H1 (cell line): ENCODE measurements around the gene CKAP4. TPM values are rescaled to one million over a fixed set of nuclear protein-coding genes. Genes with fewer than 3 reads are reported as not detected.

Experiments used
- CTCF ChIA-PET: fragments of 300-600 bp; sonication (Branson Sonifier 250); formaldehyde crosslinking; loops from one replicate; lab custom pipeline; 2021; ENCODE audit not compliant: partially characterized antibody; lab: Charles Lee
- POLR2A ChIA-PET: fragments of 300-600 bp; sonication (Branson Sonifier 250); formaldehyde crosslinking; loops from one replicate; lab custom pipeline; 2021; ENCODE audit warnings: inconsistent platforms; ENCODE audit not compliant: partially characterized antibody; lab: Charles Lee
- DNase-seq, 2 experiments: peaks; one replicate each; pipeline versions ENCODE4 v3.0.0 to v3.0.0-alpha.2; 2010 to 2022; ENCODE audit warnings: low spot score in 2 of 2, low read depth in 1 of 2, mixed read lengths in 1 of 2
- FAIRE-seq: peaks from 2 replicates; lab custom pipeline; 2011; peaks lifted over from hg19 to GRCh38; lab: Jason Lieb, UNC
- H2AFZ ChIP-seq: 2 replicates; pipeline ENCODE4 v1.8.1; 2012; ENCODE audit warnings: low read length, inconsistent platforms
- H2AK5ac ChIP-seq: 2 replicates; pipeline ENCODE4 v1.6.1; 2013; ENCODE audit warnings: low read depth, low read length
- H2BK120ac ChIP-seq: replicated peaks from 2 replicates; pipeline ENCODE3; 2013; ENCODE audit warnings: low read depth, low read length, inconsistent platforms
- H2BK12ac ChIP-seq: 2 replicates; pipeline ENCODE4 v1.6.1; 2013; ENCODE audit warnings: low read depth, low read length
- H2BK15ac ChIP-seq: 2 replicates; pipeline ENCODE4 v1.6.1; 2013; ENCODE audit warnings: low read length
- H2BK20ac ChIP-seq: 2 replicates; pipeline ENCODE4 v1.6.1; 2013; ENCODE audit warnings: low read length
- H2BK5ac ChIP-seq: 2 replicates; pipeline ENCODE4 v1.6.1; 2013; ENCODE audit warnings: low read depth, low read length
- H3K14ac ChIP-seq: 2 replicates; pipeline ENCODE4 v1.6.1; 2013; ENCODE audit warnings: inconsistent platforms; ENCODE audit not compliant: insufficient read length
- H3K18ac ChIP-seq: 2 replicates; pipeline ENCODE4 v1.6.1; 2013; ENCODE audit warnings: low read length; ENCODE audit errors: extremely low read depth
- H3K23ac ChIP-seq: 2 replicates; pipeline ENCODE4 v1.6.1; 2013; ENCODE audit warnings: inconsistent platforms; ENCODE audit not compliant: insufficient read length
- H3K23me2 ChIP-seq: 2 replicates; pipeline ENCODE4 v1.6.1; 2013; ENCODE audit warnings: low read depth, low read length
- H3K27ac ChIP-seq: 2 replicates; pipeline ENCODE4 v1.6.1; 2011; ENCODE audit warnings: low read depth, low read length, inconsistent platforms
- H3K27me3 ChIP-seq, 4 experiments: replicated peaks in 1 of 4; 1 replicate in 1 of 4; 2 replicates in 3 of 4; pipeline versions ENCODE4 v1.6.1 to v1.8.1; 2011 to 2013; ENCODE audit warnings: low read length in 3 of 4, mild to moderate bottlenecking in 3 of 4, inconsistent platforms in 2 of 4, mixed read lengths in 2 of 4, moderate library complexity in 1 of 4; ENCODE audit not compliant: control insufficient read depth in 3 of 4, insufficient read depth in 3 of 4; ENCODE audit errors: extremely low read depth in 1 of 4
- H3K36me3 ChIP-seq, 4 experiments: 2 replicates each; pipeline versions ENCODE4 v1.6.1 to v1.8.1; 2011 to 2013; ENCODE audit warnings: mild to moderate bottlenecking in 4 of 4, low read length in 3 of 4, moderate library complexity in 2 of 4, control low read depth in 1 of 4, inconsistent platforms in 1 of 4; ENCODE audit not compliant: insufficient read depth in 4 of 4, control insufficient read depth in 2 of 4
- H3K4ac ChIP-seq: replicated peaks from 2 replicates; pipeline ENCODE3; 2013; ENCODE audit warnings: low read length, low read depth, mixed read lengths, inconsistent platforms; ENCODE audit not compliant: insufficient read length
- H3K4me1 ChIP-seq, 4 experiments: replicated peaks in 1 of 4; 1 replicate in 1 of 4; 2 replicates in 3 of 4; pipeline versions ENCODE4 v1.6.1 to v1.8.1; 2011 to 2013; ENCODE audit warnings: low read length in 3 of 4, inconsistent platforms in 2 of 4, mixed read lengths in 1 of 4; ENCODE audit not compliant: insufficient read depth in 4 of 4, control insufficient read depth in 3 of 4
- H3K4me2 ChIP-seq, 2 experiments: 2 replicates each; pipeline versions ENCODE4 v1.6.1 to v1.8.1; 2011 to 2013; ENCODE audit warnings: low read depth in 2 of 2, low read length in 2 of 2, control low read depth in 1 of 2, inconsistent platforms in 1 of 2, mild to moderate bottlenecking in 1 of 2; ENCODE audit not compliant: insufficient read depth in 1 of 2
- H3K4me3 ChIP-seq, 4 experiments: fragments of 200-600, 300-600 bp in 1 of 4; sonication (generic), shearing (Covaris generic), sonication (Bioruptor Twin) in 1 of 4; 2 replicates each; pipeline versions ENCODE4 v1.5.1 to v1.8.1; 2011 to 2016; ENCODE audit warnings: low read length in 4 of 4, low read depth in 3 of 4, control low read depth in 2 of 4, inconsistent platforms in 2 of 4, mild to moderate bottlenecking in 2 of 4, mixed read lengths in 1 of 4, moderate library complexity in 1 of 4; ENCODE audit not compliant: insufficient read depth in 2 of 4; ENCODE audit errors: extremely low read depth in 1 of 4
- H3K56ac ChIP-seq: replicated peaks from 2 replicates; pipeline ENCODE3; 2013; ENCODE audit warnings: low read depth, mild to moderate bottlenecking, mixed read lengths, low read length, inconsistent platforms; ENCODE audit not compliant: insufficient read length
- H3K79me1 ChIP-seq: 2 replicates; pipeline ENCODE4 v1.6.1; 2013; ENCODE audit warnings: low read depth, low read length, control low read depth
- H3K79me2 ChIP-seq, 2 experiments: 2 replicates each; pipeline versions ENCODE4 v1.6.1 to v1.8.1; 2012 to 2013; ENCODE audit warnings: low read length in 2 of 2, mild to moderate bottlenecking in 2 of 2, inconsistent platforms in 1 of 2; ENCODE audit not compliant: insufficient read depth in 2 of 2, control insufficient read depth in 1 of 2
- H3K9ac ChIP-seq, 4 experiments: replicated peaks in 1 of 4; 1 replicate in 1 of 4; 2 replicates in 3 of 4; pipeline versions ENCODE4 v1.6.1 to v1.8.1; 2011 to 2013; ENCODE audit warnings: low read depth in 3 of 4, low read length in 3 of 4, control low read depth in 2 of 4, mild to moderate bottlenecking in 2 of 4, moderate library complexity in 2 of 4, inconsistent platforms in 1 of 4; ENCODE audit errors: extremely low read depth in 1 of 4
- H3K9me3 ChIP-seq, 2 experiments: 2 replicates each; pipeline versions ENCODE4 v1.6.1 to v1.8.1; 2012 to 2013; ENCODE audit warnings: mild to moderate bottlenecking in 2 of 2, moderate library complexity in 2 of 2, control low read depth in 1 of 2, inconsistent platforms in 1 of 2, low read depth in 1 of 2, low read length in 1 of 2, mixed read lengths in 1 of 2; ENCODE audit not compliant: insufficient read depth in 2 of 2
- H4K20me1 ChIP-seq, 2 experiments: replicated peaks in 1 of 2; 2 replicates each; pipeline versions ENCODE3 to v1.8.1; 2011 to 2013; ENCODE audit warnings: inconsistent platforms in 2 of 2, low read length in 2 of 2, mild to moderate bottlenecking in 1 of 2; ENCODE audit not compliant: insufficient read depth in 2 of 2, control insufficient read depth in 1 of 2
- H4K5ac ChIP-seq: 2 replicates; pipeline ENCODE4 v1.6.1; 2013; ENCODE audit warnings: low read length, low read depth, mixed read lengths, inconsistent platforms; ENCODE audit not compliant: insufficient read length
- H4K8ac ChIP-seq: 2 replicates; pipeline ENCODE4 v1.8.0; 2013; ENCODE audit warnings: mild to moderate bottlenecking, moderate library complexity, low read length, inconsistent platforms; ENCODE audit not compliant: insufficient read depth; ENCODE audit errors: extremely low read depth
- H4K91ac ChIP-seq: replicated peaks from 2 replicates; pipeline ENCODE3; 2013; ENCODE audit warnings: low read length, mixed read lengths, inconsistent platforms; ENCODE audit not compliant: insufficient read length
- ATF2 ChIP-seq: IDR thresholded peaks from 2 replicates; pipeline ENCODE4 v1.6.1; 2012; ENCODE audit warnings: low read length, inconsistent platforms
- BACH1 ChIP-seq: IDR thresholded peaks from 2 replicates; pipeline ENCODE4 v1.6.1; 2012; ENCODE audit warnings: low read length, improper control_type of control experiment
- BRCA1 ChIP-seq: IDR thresholded peaks from 2 replicates; pipeline ENCODE4 v1.6.1; 2012; ENCODE audit warnings: low read depth, low read length, improper control_type of control experiment
- CBX5 ChIP-seq: fragments of 300-800, 300-1000 bp; sonication (generic); IDR thresholded peaks from 2 replicates; pipeline ENCODE4 v1.7.1; 2016; ENCODE audit warnings: antibody characterized with exemption, low read length, low read depth
- CEBPB ChIP-seq: IDR thresholded peaks from 2 replicates; pipeline ENCODE4 v1.6.1; 2012; ENCODE audit warnings: low read depth, low read length
- CREB1 ChIP-seq: IDR thresholded peaks from 2 replicates; pipeline ENCODE4 v1.6.1; 2012; ENCODE audit warnings: inconsistent platforms
- GTF2F1 ChIP-seq: IDR thresholded peaks from 2 replicates; pipeline ENCODE4 v1.6.1; 2012; ENCODE audit warnings: low read depth, low read length, improper control_type of control experiment, borderline replicate concordance
- KDM1A ChIP-seq: fragments of 200-600, 300-600 bp; sonication (generic); IDR thresholded peaks from 2 replicates; pipeline ENCODE4 v1.7.1; 2016; ENCODE audit warnings: mild to moderate bottlenecking, low read length, borderline replicate concordance
- MAFK ChIP-seq: IDR thresholded peaks from 2 replicates; pipeline ENCODE4 v1.6.1; 2012; ENCODE audit warnings: low read depth, mild to moderate bottlenecking, improper control_type of control experiment, low read length
- NANOG ChIP-seq: IDR thresholded peaks from 2 replicates; pipeline ENCODE4 v1.6.1; 2011; ENCODE audit warnings: low read length, low read depth, mild to moderate bottlenecking, inconsistent platforms; ENCODE audit not compliant: insufficient read depth, poor library complexity, severe bottlenecking
- RBBP5 ChIP-seq: IDR thresholded peaks from 2 replicates; pipeline ENCODE4 v1.7.1; 2012; ENCODE audit warnings: low read depth, mild to moderate bottlenecking, inconsistent platforms, low read length, moderate library complexity, borderline replicate concordance
- SIRT6 ChIP-seq: IDR thresholded peaks from one replicate; pipeline ENCODE4 v1.7.1; 2012; ENCODE audit warnings: low read length, inconsistent platforms
- SRF ChIP-seq: IDR thresholded peaks from 2 replicates; pipeline ENCODE4 v1.6.1; 2011; ENCODE audit warnings: mild to moderate bottlenecking, low read depth, low read length, moderate library complexity
- TAF1 ChIP-seq: IDR thresholded peaks from 2 replicates; pipeline ENCODE4 v1.6.1; 2011; ENCODE audit warnings: mild to moderate bottlenecking, low read depth, low read length
- polyA plus RNA-seq, 7 experiments: library from polyadenylated mRNA; depleted of rRNA in 3 of 7; stranded (reverse) in 5 of 7; unstranded in 2 of 7; fragments of >200 nt in 5 of 7; fragments of 200-250 nt in 2 of 7; gene quantifications; 1 replicate in 5 of 7; 2 replicates in 1 of 7; 4 replicates in 1 of 7; pipeline versions ENCODE4 v1.2.1 to v1.2.3, GENCODE V29; 2011 to 2013; ENCODE audit warnings: missing spikeins in 2 of 7, mixed read lengths in 2 of 7
- total RNA-seq: library from RNA; stranded (reverse); fragmentation: NEBNext Ultra II Directional; extraction: Animal tissue kit (Norgen Biotek cat#: 25700); gene quantifications from 2 replicates; pipeline ENCODE4 v1.2.1, GENCODE V29; 2021

The CKAP4 gene
- total and polyA plus RNA-seq, 2 of the 8 experiments (the other 6 are each of a cell fraction or from before 2014, with no cell fraction given): 35.8 to 80.7 TPM

- peaks cover 6 to 32% (median 20%) of the 10 kb centered on the region in 4 experiments; a peak in 7 of 8 replicates for H3K36me3 ChIP-seq
- H4K20me1 ChIP-seq: peaks cover 4 to 12% of the 10 kb centered on the region in 2 experiments
- TF ChIP-seq TAF1: no peak
- no peak for TF ChIP-seq BRCA1
- no peak for TF ChIP-seq KDM1A
- TF ChIP-seq CREB1: no peak
- TF ChIP-seq RBBP5: no peak
- TF ChIP-seq CBX5: no peak
- TF ChIP-seq SRF: no peak
- TF ChIP-seq GTF2F1: no peak
- TF ChIP-seq BACH1: no peak
- TF ChIP-seq SIRT6: no peak
- no peak for TF ChIP-seq CEBPB
- TF ChIP-seq NANOG: no peak
- no peak for TF ChIP-seq MAFK
- no peak for TF ChIP-seq ATF2
These were observed 7.0 kb downstream of the CKAP4 start for GRCh38 chr12:106240821-106241220.

More at GRCh38 chr12:106240821-106241220, 7.0 kb downstream of the CKAP4 start:
- POLR2A ChIA-PET: no interaction called here
- DNase-seq: no peak
- H4K91ac ChIP-seq: no peak overlapping the region
- no peaks in the 10 kb centered on the region for H3K27me3 ChIP-seq
- no peak overlapping the region for H3K4ac ChIP-seq
- no peak overlapping the region for H3K4me3 ChIP-seq
- CTCF ChIA-PET: interaction anchor here (0.7 to 1.1 kb wide), 3 partner anchors 15 to 43 kb away, joined by 3 read pairs; no protein-coding TSS in a partner anchor
- no peaks in the 10 kb centered on the region for H3K23me2 ChIP-seq
- H3K9me3 ChIP-seq: no peaks in the 10 kb centered on the region
- no peak overlapping the region for H3K27ac ChIP-seq
- no peak for FAIRE-seq
- no peak overlapping the region for H2AFZ ChIP-seq
- H2BK20ac ChIP-seq: no peak overlapping the region
- no peak overlapping the region for H3K14ac ChIP-seq
- H3K23ac ChIP-seq: no peak overlapping the region
- H2BK12ac ChIP-seq: no peak overlapping the region
- no peak overlapping the region for H2BK120ac ChIP-seq
- H2AK5ac ChIP-seq: no peak overlapping the region
- peaks cover 6% of the 10 kb centered on the region; the same call in 1 of the 2 replicates for H3K79me1 ChIP-seq
- no peak overlapping the region for H2BK5ac ChIP-seq
- no peak overlapping the region for H4K5ac ChIP-seq
- H3K56ac ChIP-seq: no peak overlapping the region
- peaks cover 0 to 21% of the 10 kb centered on the region in 2 experiments; a peak in 2 of 4 replicates for H3K79me2 ChIP-seq
- H4K8ac ChIP-seq: no peak overlapping the region
- peaks cover 0 to 1% (median 0%) of the 10 kb centered on the region in 4 experiments; a peak in 1 of 7 replicates for H3K4me1 ChIP-seq
- no peak overlapping the region for H3K9ac ChIP-seq
- no peak overlapping the region for H3K4me2 ChIP-seq
- no peak overlapping the region for H2BK15ac ChIP-seq
- no peak overlapping the region for H3K18ac ChIP-seq
